ENCODE results near the gene NTRK3.

DNA sequence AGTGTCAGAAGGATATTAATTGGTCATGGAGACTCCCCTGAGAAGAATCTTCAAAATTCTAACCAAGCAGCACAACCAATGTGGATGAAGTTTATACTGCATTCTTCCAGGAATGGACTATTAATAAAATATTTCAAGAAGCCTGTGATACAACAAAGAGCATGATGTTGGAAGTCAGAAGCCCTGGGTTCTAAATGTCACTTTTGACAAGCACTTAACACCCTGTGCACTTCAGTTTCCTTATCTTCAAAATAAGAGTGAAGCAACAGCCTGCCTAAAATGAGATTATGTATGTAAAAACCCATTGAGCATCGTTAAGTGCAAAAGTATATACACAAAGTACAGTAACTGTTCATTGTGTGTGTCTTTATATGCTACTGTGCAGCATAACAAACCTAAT, 369.4 kb downstream of the NTRK3 start:
- TF ChIP-seq POLR2AphosphoS5 (IDR thresholded peaks at IDR 0.05; ENCODE audit: low read depth) (no peak), CTCF (IDR thresholded peaks at IDR 0.05; ENCODE audit: insufficient read depth, low read length) (no peak), SPI1 (IDR thresholded peaks at IDR 0.05; ENCODE audit: borderline replicate concordance, low read depth) (no peak), REST (IDR thresholded peaks at IDR 0.05; ENCODE audit: insufficient replicate concordance, low read depth) (no peak), GABPA (IDR thresholded peaks at IDR 0.05; ENCODE audit: low read depth) (no peak)
